ENCODE data around the gene CPNE1. TPM values are rescaled to one million over a fixed set of nuclear protein-coding genes. Genes with fewer than 3 reads are reported as not detected.

The CPNE1 gene
- total and polyA plus RNA-seq, 10 of the 15 experiments (the other 5 are each of a cell fraction or from before 2014, with no cell fraction given), result 84.9 to 209 (median 146) TPM

DNA sequence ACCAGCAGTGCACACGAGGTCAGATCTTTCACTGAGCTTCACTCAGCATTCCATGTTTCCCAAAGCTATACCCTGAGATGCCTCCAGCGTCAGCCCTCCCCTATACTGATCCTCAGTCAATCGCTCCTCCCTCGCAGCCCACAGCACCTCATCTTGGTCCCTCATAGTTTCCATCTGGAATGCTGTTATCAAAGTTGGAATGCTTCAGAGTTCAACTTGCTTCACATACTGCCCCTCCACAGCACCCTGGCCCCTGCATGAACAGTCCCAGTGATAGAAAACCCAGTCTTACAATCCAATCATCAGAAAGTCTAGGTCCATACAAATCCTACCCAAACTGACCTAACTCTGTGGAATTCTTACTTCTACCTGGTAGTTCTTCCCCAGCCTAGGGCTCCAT lies 29.0 kb downstream of the CPNE1 start:
- WGBS (ENCODE audit: insufficient coverage, insufficient replicate concordance, low lambda C conversion rate, missing lambda C conversion rate), result 86% methylated on average over 4 of the region's 4 CpGs
- Histone ChIP-seq H3K36me3 (ENCODE audit: control insufficient read depth in 2 of 2, insufficient read depth in 2 of 2, low read length in 1 of 2) (peaks cover 7 to 18% of the 10 kb centered on the region in 2 experiments; a peak in 3 of 4 replicates), H3K4me1 (ENCODE audit: control insufficient read depth, insufficient read depth, low read length) (no peaks in the 10 kb centered on the region), H3K4me2 (ENCODE audit: control insufficient read depth, insufficient read depth) (no peak overlapping the region), H3K9me3 (replicated peaks; ENCODE audit: control insufficient read depth, insufficient read depth, low read length) (no peaks in the 10 kb centered on the region), H4K20me1 (ENCODE audit: control insufficient read depth, insufficient read depth) (no peaks in the 10 kb centered on the region), H3K9ac (ENCODE audit: control insufficient read depth, insufficient read depth, low read length) (no peak overlapping the region), H3K27me3 (replicated peaks in 1 of 2; ENCODE audit: control insufficient read depth in 2 of 2, insufficient read depth in 2 of 2, low read length in 1 of 2) (no peaks in the 10 kb centered on the region), H2AFZ (ENCODE audit: control insufficient read depth, low read depth, low read length) (no peak overlapping the region), H3K27ac (ENCODE audit: control insufficient read depth, insufficient read depth) (no peak overlapping the region), H3K79me2 (ENCODE audit: control insufficient read depth, insufficient read depth, low read length) (no peaks in the 10 kb centered on the region; the same call in none of the 2 replicates), H3K4me3 (no peak overlapping the region)
- SMC1A ChIA-PET (ENCODE audit: uncharacterized antibody, unreplicated experiment), result interaction anchor here (0.9 to 1.2 kb wide), 2 partner anchors 10 to 24 kb away, joined by 3 read pairs; no protein-coding TSS in a partner anchor
- FAIRE-seq (no peak), ATAC-seq (no peak), DNase-seq (ENCODE audit: low read depth, low spot score) (no peak)
- BruUV-seq (replicated peaks), result no TSS peak
- POLR2A ChIA-PET, result no interaction called here
- RAD21 ChIA-PET (ENCODE audit: unreplicated experiment), result no interaction called here
- in situ Hi-C loops (cut with MboI), result no loop called here
- TF ChIP-seq SIX5 (IDR thresholded peaks at IDR 0.05; ENCODE audit: low read depth, low read length, severe bottlenecking), result no peak
- no peak for TF ChIP-seq SUZ12 (IDR thresholded peaks at IDR 0.05; ENCODE audit: unreplicated experiment)
- intact Hi-C loops (cut with micrococcal nuclease; ENCODE audit: unreplicated experiment), result no loop called here
- CTCF ChIA-PET, result interaction anchor here (1.2 to 1.5 kb wide), 2 partner anchors 25 to 189 kb away, joined by 3 to 4 read pairs; no protein-coding TSS in a partner anchor

DNA sequence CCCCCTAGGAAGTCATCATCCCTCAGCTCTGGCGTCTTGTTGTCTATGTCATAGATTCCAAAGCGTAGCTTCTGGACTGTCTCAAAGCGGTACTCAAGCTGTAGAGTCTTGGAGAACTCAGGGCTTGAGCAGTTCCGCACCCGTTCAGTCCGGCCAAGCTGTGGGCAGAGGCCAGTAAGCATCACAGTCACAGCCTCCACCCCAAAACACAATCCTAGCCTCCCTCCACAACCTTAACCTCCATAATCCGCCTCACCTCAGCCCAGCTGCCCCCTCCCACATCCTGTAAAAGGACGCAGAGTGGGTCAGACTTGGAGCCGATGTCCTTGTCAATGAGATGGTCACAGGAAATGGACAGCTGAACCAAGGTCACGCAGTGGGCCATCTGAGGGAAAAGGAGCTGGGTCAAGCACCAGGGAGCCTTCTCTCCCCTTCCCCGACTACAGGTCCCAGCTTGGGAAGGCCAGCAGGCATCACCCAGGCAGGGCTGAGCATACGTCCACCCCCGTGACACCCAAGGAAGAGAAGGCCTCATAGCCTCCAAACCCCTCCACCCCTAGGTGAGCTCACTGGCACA lies 32.1 kb downstream of the CPNE1 start:
- POLR2A ChIA-PET, result no interaction called here
- CTCF ChIA-PET, result interaction anchor here (1.1 kb wide), 1 partner anchor 13 kb away, joined by 3 read pairs; no protein-coding TSS in a partner anchor
- BruUV-seq (replicated peaks), result no TSS peak

More for the DNA sequence above, 32.1 kb downstream of the CPNE1 start:
- no peak for DNase-seq (ENCODE audit: low read depth, low spot score)
- FAIRE-seq, result no peak
- ATAC-seq, result no peak
- Histone ChIP-seq H3K4me2 (ENCODE audit: control insufficient read depth, insufficient read depth) (no peak overlapping the region), H3K9me3 (replicated peaks; ENCODE audit: control insufficient read depth, insufficient read depth, low read length) (no peaks in the 10 kb centered on the region), H3K9ac (ENCODE audit: control insufficient read depth, insufficient read depth, low read length) (no peak overlapping the region), H2AFZ (ENCODE audit: control insufficient read depth, low read depth, low read length) (no peak overlapping the region), H3K4me3 (no peak overlapping the region), H3K36me3 (ENCODE audit: control insufficient read depth in 2 of 2, insufficient read depth in 2 of 2, low read length in 1 of 2) (peaks cover 11 to 28% of the 10 kb centered on the region in 2 experiments; a peak in 3 of 4 replicates), H4K20me1 (ENCODE audit: control insufficient read depth, insufficient read depth) (no peaks in the 10 kb centered on the region), H3K27me3 (replicated peaks in 1 of 2; ENCODE audit: control insufficient read depth in 2 of 2, insufficient read depth in 2 of 2, low read length in 1 of 2) (no peaks in the 10 kb centered on the region), H3K27ac (ENCODE audit: control insufficient read depth, insufficient read depth) (no peak overlapping the region), H3K79me2 (ENCODE audit: control insufficient read depth, insufficient read depth, low read length) (no peaks in the 10 kb centered on the region; the same call in none of the 2 replicates), H3K4me1 (ENCODE audit: control insufficient read depth, insufficient read depth, low read length) (no peaks in the 10 kb centered on the region)
- ChIA-PET SMC1A (ENCODE audit: uncharacterized antibody, unreplicated experiment) (interaction anchor here (1.0 kb wide), 1 partner anchor 265 kb away, joined by 4 read pairs; no protein-coding TSS in a partner anchor), RAD21 (ENCODE audit: unreplicated experiment) (no interaction called here)
- intact Hi-C loops (cut with micrococcal nuclease; ENCODE audit: unreplicated experiment) (no loop called here), in situ Hi-C loops (cut with MboI) (no loop called here)
- TF ChIP-seq, protein P1, sequence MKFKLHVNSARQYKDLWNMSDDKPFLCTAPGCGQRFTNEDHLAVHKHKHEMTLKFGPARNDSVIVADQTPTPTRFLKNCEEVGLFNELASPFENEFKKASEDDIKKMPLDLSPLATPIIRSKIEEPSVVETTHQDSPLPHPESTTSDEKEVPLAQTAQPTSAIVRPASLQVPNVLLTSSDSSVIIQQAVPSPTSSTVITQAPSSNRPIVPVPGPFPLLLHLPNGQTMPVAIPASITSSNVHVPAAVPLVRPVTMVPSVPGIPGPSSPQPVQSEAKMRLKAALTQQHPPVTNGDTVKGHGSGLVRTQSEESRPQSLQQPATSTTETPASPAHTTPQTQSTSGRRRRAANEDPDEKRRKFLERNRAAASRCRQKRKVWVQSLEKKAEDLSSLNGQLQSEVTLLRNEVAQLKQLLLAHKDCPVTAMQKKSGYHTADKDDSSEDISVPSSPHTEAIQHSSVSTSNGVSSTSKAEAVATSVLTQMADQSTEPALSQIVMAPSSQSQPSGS (IDR thresholded peaks at IDR 0.05; ENCODE audit: low read length), result no peak
- TF ChIP-seq TCF3 (IDR thresholded peaks at IDR 0.05; ENCODE audit: borderline replicate concordance, insufficient read depth, low read depth, low read length) (no peak), NFIC (IDR thresholded peaks at IDR 0.05; ENCODE audit: low read depth, low read length) (no peak), PAX8 (IDR thresholded peaks at IDR 0.05) (no peak)
- WGBS (ENCODE audit: insufficient coverage, insufficient replicate concordance, low lambda C conversion rate, missing lambda C conversion rate), result 94% methylated on average over 13 of the region's 13 CpGs

Data from GM12878 (cell line).